ENCODE results near the gene SLC66A1.

GRCh38 chr1:19358710-19359109 is 46.6 kb downstream of the SLC66A1 start:
- TF ChIP-seq CTCF (IDR thresholded peaks at IDR 0.05; ENCODE audit: low read length) (no peak), EZH2 (IDR thresholded peaks at IDR 0.05; ENCODE audit: borderline replicate concordance, low read length) (no peak)

Data from OCI-LY1 (cell line).